Measurements from ENCODE around the gene CDCA3. TPM values are rescaled to one million over a fixed set of nuclear protein-coding genes. Genes with fewer than 3 reads are reported as not detected.

CDCA3 gene
- total RNA-seq, 1 donor from 2014 or later = 2.9 TPM

GRCh38 chr12:6838854-6839253, 12.2 kb downstream of the CDCA3 start:
- intact Hi-C loops (cut with DNase I) = no loop called here
- H3K27ac ChIP-seq = no peak overlapping the region
- no peak overlapping the region for H3K4me3 ChIP-seq
- no peaks in the 10 kb centered on the region for H3K9me3 ChIP-seq
- peaks cover 6% of the 10 kb centered on the region for H3K36me3 ChIP-seq
- no peaks in the 10 kb centered on the region for H3K27me3 ChIP-seq (ENCODE audit: low read depth)
- H3K4me1 ChIP-seq = no peaks in the 10 kb centered on the region
- TF ChIP-seq CTCF (IDR thresholded peaks at IDR 0.05) = no peak
- ATAC-seq (no peak), DNase-seq (no peak)

- ATAC-seq = no peak
- Histone ChIP-seq H3K27ac (no peak overlapping the region), H3K9me3 (no peaks in the 10 kb centered on the region), H3K4me3 (no peak overlapping the region), H3K27me3 (ENCODE audit: low read depth) (no peaks in the 10 kb centered on the region), H3K36me3 (peaks cover 13% of the 10 kb centered on the region), H3K4me1 (no peaks in the 10 kb centered on the region)
- DNase-seq = no peak
- intact Hi-C loops (cut with DNase I) = no loop called here
- no peak for TF ChIP-seq CTCF (IDR thresholded peaks at IDR 0.05)
These were observed 13.6 kb downstream of the CDCA3 start for GRCh38 chr12:6837370-6838060.

- Histone ChIP-seq H3K27me3 (ENCODE audit: low read depth) (no peaks in the 10 kb centered on the region), H3K36me3 (peaks cover 13% of the 10 kb centered on the region), H3K4me1 (no peaks in the 10 kb centered on the region), H3K9me3 (no peaks in the 10 kb centered on the region), H3K4me3 (no peak overlapping the region), H3K27ac (no peak overlapping the region)
- DNase-seq (no peak), ATAC-seq (no peak)
- no peak for TF ChIP-seq CTCF (IDR thresholded peaks at IDR 0.05)
- intact Hi-C loops (cut with DNase I) = no loop called here
These were observed 14.2 kb downstream of the CDCA3 start for GRCh38 chr12:6836851-6837250.

- H3K4me1 ChIP-seq = no peaks in the 10 kb centered on the region
- no peaks in the 10 kb centered on the region for H3K9me3 ChIP-seq
- ATAC-seq = no peak
- peaks cover 5% of the 10 kb centered on the region for H3K27me3 ChIP-seq (ENCODE audit: low read depth)
- intact Hi-C loops (cut with DNase I) = no loop called here
- DNase-seq = no peak
- H3K36me3 ChIP-seq = peaks cover 13% of the 10 kb centered on the region
- no peak overlapping the region for H3K27ac ChIP-seq
- TF ChIP-seq CTCF (IDR thresholded peaks at IDR 0.05) = no peak
- no peak overlapping the region for H3K4me3 ChIP-seq
These were observed 16.2 kb downstream of the CDCA3 start for GRCh38 chr12:6834873-6835272.

GRCh38 chr12:6834254-6834653, 16.8 kb downstream of the CDCA3 start:
- Histone ChIP-seq H3K9me3 (no peaks in the 10 kb centered on the region), H3K27ac (no peak overlapping the region), H3K27me3 (ENCODE audit: low read depth) (peaks cover 11% of the 10 kb centered on the region), H3K4me1 (peaks cover 3% of the 10 kb centered on the region), H3K4me3 (no peak overlapping the region), H3K36me3 (peaks cover 13% of the 10 kb centered on the region)
- intact Hi-C loops (cut with DNase I) = no loop called here
- no peak for TF ChIP-seq CTCF (IDR thresholded peaks at IDR 0.05)
- DNase-seq (no peak), ATAC-seq (no peak)

Data from lower lobe of right lung (tissue), 2 donors.